ENCODE results near the gene HAL.

Gene HAL, protein sequence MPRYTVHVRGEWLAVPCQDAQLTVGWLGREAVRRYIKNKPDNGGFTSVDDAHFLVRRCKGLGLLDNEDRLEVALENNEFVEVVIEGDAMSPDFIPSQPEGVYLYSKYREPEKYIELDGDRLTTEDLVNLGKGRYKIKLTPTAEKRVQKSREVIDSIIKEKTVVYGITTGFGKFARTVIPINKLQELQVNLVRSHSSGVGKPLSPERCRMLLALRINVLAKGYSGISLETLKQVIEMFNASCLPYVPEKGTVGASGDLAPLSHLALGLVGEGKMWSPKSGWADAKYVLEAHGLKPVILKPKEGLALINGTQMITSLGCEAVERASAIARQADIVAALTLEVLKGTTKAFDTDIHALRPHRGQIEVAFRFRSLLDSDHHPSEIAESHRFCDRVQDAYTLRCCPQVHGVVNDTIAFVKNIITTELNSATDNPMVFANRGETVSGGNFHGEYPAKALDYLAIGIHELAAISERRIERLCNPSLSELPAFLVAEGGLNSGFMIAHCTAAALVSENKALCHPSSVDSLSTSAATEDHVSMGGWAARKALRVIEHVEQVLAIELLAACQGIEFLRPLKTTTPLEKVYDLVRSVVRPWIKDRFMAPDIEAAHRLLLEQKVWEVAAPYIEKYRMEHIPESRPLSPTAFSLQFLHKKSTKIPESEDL
- total RNA-seq: 0.67 to 2.6 (median 1.1) reads per million in 9 experiments

- Mint-ChIP-seq H3K9me3 (no peaks in the 10 kb centered on the region), H3K4me3 (no peak within 1 kb of the TSS), H3K27me3 (no peaks in the 10 kb centered on the region), H3K4me1 (ENCODE audit: low read depth in 2 of 2) (peaks cover 6 to 8% of the 10 kb centered on the region in 2 donors), H3K36me3 (ENCODE audit: insufficient read depth) (peaks cover 13% of the 10 kb centered on the region), H3K27ac (peak within 1 kb of the TSS in 1 of 2 donors; percentile 39)
- DNase-seq (no peak), ATAC-seq (replicated peaks) (no peak)
Measured at GRCh38 chr12:95996034-95996658, at the start of gene HAL. Gene HAL (minus strand): TSS chr12:95996344. CDS start chr12:95995910, 434 bp downstream.

DNA sequence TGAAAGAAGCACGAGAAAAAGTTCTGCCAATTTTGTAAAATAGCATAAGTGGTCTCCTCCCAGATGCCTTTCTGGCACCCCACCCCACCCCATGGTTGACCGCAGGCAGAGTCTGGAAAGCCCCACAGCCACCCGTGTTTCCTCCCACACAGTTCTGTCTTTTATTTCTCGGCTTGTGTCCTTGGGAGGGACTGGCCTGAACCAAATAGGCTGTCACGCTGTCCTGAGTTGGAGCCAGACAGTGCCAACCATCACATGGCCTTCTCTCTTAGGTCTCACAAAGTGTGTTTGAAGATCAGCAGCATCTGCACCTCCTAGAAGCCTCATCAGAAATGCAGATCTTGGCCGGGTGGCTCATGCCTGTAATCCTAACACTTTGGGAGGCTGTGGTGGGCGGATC lies 49.4 kb upstream of the HAL start:
- ATAC-seq (replicated peaks) (peak; percentile 86), DNase-seq (peak; percentile 20 to 26 (median 23))
- peaks cover 0 to 4% of the 10 kb centered on the region in 2 donors for H3K9me3 Mint-ChIP-seq
- peak overlapping the region; percentile 29 to 39 for H3K27ac Mint-ChIP-seq
- no peak overlapping the region for H3K4me3 Mint-ChIP-seq
- no peaks in the 10 kb centered on the region for H3K36me3 Mint-ChIP-seq (ENCODE audit: insufficient read depth)
- no peaks in the 10 kb centered on the region for H3K27me3 Mint-ChIP-seq
- H3K4me1 Mint-ChIP-seq (ENCODE audit: low read depth in 2 of 2): peaks cover 25 to 29% of the 10 kb centered on the region in 2 donors

GRCh38 chr12:96044943-96045290 lies 48.8 kb upstream of the HAL start:
- no peaks in the 10 kb centered on the region for H3K9me3 Mint-ChIP-seq
- ATAC-seq (replicated peaks) (no peak), DNase-seq (no peak)
- no peaks in the 10 kb centered on the region for H3K36me3 Mint-ChIP-seq (ENCODE audit: insufficient read depth)
- H3K27ac Mint-ChIP-seq: peak overlapping the region; percentile 29
- no peaks in the 10 kb centered on the region for H3K27me3 Mint-ChIP-seq
- H3K4me3 Mint-ChIP-seq: peak overlapping the region in 1 of 2 donors; percentile 56
- H3K4me1 Mint-ChIP-seq (ENCODE audit: low read depth in 2 of 2): peaks cover 25 to 29% of the 10 kb centered on the region in 2 donors

DNA sequence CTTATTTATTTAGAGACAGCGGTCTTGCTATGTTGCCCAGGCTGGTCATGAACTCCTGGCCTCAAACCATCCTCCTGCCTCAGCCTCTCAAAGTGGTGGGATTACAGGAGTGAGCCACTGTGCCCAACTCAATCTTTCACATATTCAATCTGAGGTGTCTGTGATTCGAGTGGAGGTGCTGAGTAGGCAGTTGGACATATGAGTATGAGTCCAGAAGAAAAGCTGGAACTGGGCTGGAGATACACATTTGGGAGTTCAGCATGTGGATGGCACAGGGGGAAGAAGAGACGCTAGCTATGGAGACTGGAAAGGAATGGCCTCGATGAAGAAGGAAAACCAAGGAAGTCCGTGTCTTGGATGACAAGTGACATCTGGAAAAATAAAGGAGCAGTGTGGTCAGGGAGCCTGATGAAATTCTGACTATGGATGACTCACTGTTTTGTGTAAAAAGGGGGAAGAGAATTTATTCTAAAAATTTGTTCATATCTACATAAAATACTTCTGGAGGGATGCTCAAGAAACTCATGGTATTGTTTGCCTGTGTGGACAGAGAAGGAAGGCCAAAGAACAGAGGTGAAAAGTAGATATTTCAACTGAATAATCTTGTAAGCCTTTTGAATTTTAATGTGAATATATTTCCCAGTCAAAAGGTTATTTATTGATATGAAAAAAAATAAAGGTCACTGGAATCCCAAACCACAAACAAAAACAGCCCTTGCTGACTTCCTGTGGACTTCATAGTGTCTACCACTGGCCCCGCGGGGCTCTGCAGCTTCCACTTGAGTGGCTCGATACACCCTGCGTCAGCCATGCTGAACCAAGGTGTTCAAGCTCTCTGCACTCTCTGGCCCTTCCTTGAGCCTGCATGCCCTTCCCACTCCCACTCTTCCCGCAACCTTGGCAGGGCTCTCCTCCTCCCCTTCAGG lies 48.1 kb upstream of the HAL start:
- Mint-ChIP-seq H3K27ac (peak overlapping the region; percentile 29), H3K4me1 (ENCODE audit: low read depth in 2 of 2) (peaks cover 25 to 29% of the 10 kb centered on the region in 2 donors), H3K27me3 (no peaks in the 10 kb centered on the region), H3K9me3 (no peaks in the 10 kb centered on the region), H3K36me3 (ENCODE audit: insufficient read depth) (no peaks in the 10 kb centered on the region), H3K4me3 (peak overlapping the region in 1 of 2 donors; percentile 56)
- ATAC-seq (replicated peaks) (no peak), DNase-seq (no peak)

- no peaks in the 10 kb centered on the region for H3K27me3 Mint-ChIP-seq
- no peaks in the 10 kb centered on the region for H3K9me3 Mint-ChIP-seq
- DNase-seq: no peak
- H3K4me1 Mint-ChIP-seq (ENCODE audit: low read depth in 2 of 2): peaks cover 8 to 10% of the 10 kb centered on the region in 2 donors
- ATAC-seq (replicated peaks): no peak
- no peaks in the 10 kb centered on the region for H3K36me3 Mint-ChIP-seq (ENCODE audit: insufficient read depth)
- H3K4me3 Mint-ChIP-seq: no peak overlapping the region
- no peak overlapping the region for H3K27ac Mint-ChIP-seq
Measured at GRCh38 chr12:96041181-96041580, 45.0 kb upstream of the HAL start.

DNA sequence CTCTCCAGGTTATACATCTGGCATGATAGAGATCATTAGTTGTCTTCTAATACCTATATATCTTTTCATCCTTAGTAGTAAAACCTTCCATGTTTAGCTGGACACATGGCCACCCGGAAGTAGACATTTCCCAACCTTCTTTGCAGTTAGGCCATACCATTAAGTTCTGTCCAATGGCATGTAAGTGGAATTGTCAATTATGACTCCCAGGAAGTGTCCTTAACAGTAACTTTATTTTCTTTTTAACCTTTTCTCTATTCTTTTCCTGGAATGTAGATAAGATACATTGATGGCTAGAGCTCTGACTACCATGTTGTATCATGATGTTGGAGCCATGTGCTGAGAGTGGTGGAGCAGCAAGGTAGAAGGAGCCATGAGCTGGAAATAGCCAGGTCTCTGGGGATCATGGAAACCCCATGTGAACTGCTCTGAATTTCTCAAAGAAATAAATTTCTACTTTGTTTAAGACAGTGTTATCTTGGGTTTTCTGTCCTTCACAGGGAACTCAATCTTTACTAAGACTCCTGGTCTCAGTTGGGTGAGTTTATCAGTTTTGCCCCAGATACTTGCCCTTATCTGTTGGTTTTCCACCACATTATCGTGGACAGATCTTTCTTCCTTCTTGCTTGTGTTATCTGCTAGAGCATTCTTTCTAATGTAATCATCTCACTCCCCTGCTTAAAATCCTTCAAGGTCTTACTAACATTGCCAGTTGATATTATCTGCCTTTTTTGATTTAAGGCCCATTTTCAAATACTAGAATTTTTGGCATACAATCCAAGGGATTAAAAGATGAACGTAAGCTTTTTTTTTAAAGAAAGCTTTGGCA lies 44.4 kb upstream of the HAL start:
- no peak overlapping the region for H3K27ac Mint-ChIP-seq
- no peaks in the 10 kb centered on the region for H3K36me3 Mint-ChIP-seq (ENCODE audit: insufficient read depth)
- no peak overlapping the region for H3K4me3 Mint-ChIP-seq
- H3K4me1 Mint-ChIP-seq (ENCODE audit: low read depth in 2 of 2): peaks cover 7 to 10% of the 10 kb centered on the region in 2 donors
- ATAC-seq (replicated peaks) (no peak), DNase-seq (no peak)
- no peaks in the 10 kb centered on the region for H3K9me3 Mint-ChIP-seq
- no peaks in the 10 kb centered on the region for H3K27me3 Mint-ChIP-seq

DNA sequence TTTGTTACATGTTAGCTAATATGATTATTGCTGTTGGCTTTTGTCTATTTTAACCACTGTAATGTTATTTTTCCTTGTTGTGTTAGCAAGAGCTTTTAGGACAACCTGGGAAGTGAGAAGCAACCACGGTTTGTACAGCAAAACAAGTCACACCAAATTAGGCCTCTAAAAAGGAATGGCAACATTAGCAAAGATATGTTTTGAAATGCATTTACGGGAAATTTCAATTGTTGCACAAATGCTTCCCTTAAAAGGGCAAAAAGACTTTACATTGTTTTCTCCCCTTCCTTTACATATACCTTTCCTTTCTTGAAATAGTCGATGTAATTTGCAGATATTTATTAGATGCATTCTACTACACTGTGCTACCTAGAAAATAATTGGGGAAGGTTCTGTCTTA lies 43.4 kb upstream of the HAL start:
- no peak overlapping the region for H3K27ac Mint-ChIP-seq
- ATAC-seq (replicated peaks): no peak

DNA sequence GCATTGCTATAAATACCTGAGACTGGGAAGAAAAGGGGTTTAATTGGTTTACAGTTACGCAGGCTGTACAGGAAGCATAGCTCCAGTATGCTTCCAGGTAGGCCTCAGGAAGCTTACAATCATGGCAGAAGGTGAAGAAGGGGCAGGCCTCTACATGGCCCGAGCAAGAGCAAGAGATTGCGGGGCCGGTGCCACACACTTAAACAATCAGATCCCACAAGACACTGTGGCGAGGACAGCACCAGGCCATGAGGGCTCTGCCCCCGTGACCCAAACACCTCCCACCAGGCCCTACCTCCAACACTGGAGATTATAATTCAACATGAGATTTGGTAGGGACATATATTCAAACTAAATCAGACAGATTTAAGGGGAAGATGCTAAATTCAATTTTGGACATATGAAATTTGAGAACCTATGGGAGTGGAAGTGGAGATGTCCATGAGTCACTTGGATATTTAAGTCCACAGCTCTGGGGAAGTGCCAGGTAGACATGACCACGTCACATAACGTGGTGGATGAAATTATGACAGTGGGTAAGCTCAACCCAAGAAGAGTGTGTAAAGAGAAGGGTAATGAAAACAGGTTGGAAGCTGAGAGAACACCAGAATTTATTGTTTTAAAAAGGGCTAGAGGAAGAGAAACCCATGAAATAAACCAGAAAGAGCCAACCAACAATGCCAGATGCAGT lies 40.8 kb upstream of the HAL start:
- peaks cover 0 to 1% of the 10 kb centered on the region in 2 donors for H3K4me1 Mint-ChIP-seq (ENCODE audit: low read depth in 2 of 2)
- H3K27me3 Mint-ChIP-seq: no peaks in the 10 kb centered on the region
- no peaks in the 10 kb centered on the region for H3K9me3 Mint-ChIP-seq
- H3K4me3 Mint-ChIP-seq: no peak overlapping the region
- H3K27ac Mint-ChIP-seq: no peak overlapping the region
- no peaks in the 10 kb centered on the region for H3K36me3 Mint-ChIP-seq (ENCODE audit: insufficient read depth)
- DNase-seq (no peak), ATAC-seq (replicated peaks) (no peak)

More for the DNA sequence above, 43.4 kb upstream of the HAL start:
- Mint-ChIP-seq H3K36me3 (ENCODE audit: insufficient read depth) (no peaks in the 10 kb centered on the region), H3K4me3 (no peak overlapping the region), H3K4me1 (ENCODE audit: low read depth in 2 of 2) (peaks cover 3 to 5% of the 10 kb centered on the region in 2 donors), H3K9me3 (no peaks in the 10 kb centered on the region), H3K27me3 (no peaks in the 10 kb centered on the region)
- DNase-seq: no peak

DNA sequence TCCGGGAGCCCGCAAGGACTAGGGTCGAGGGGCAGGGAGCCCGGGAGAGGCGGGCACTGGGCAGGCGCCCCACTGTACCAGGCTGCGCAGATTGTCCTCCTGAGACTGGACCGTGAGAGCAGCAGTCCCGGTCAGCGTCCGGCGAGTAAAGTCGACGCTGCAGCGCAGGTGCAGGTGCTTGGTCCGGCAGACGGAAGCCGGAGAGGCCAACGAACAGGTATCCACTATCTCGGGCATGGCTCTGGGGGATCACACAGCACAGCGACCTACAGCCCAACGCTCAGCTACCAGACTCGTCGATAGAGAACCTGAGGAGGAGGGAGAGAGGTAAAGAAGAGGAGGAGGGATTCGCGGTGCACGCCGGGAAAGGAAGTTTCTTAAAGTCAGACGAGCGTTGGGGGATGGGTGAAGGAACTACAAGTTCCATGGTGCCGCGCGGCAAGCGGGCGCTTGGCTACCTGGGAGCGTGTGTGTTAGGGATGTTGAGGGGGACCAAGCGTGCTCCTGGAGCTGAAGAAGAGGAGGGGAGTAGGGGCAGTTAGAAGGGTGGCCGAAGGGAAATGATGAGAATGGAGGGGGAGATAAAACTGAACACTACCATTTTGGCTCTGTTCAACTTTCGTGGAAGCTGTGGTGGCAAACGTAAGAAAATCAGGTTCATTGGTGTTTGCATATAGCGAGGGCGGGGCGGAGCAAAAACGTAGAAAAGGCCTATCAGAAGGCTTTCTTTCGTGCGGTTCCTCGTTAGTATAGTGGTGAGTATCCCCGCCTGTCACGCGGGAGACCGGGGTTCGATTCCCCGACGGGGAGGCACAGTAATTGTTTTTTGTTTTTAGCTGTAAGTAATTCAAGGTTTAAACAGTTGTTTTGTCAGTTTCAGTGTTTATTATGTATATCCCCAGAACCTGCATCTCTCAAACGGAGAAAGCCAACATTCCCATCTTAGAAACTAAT lies 39.4 kb upstream of the HAL start, which contains the start of gene LTA4H:
LTA4H (minus strand) TSS at position 305 of the 954 bp plus-strand sequence; CDS start at position 237, 68 bp downstream.
- no peak within 1 kb of the TSS for H3K27ac Mint-ChIP-seq
- no peaks in the 10 kb centered on the region for H3K36me3 Mint-ChIP-seq (ENCODE audit: insufficient read depth)
- peak; percentile 93 for ATAC-seq (replicated peaks)
- H3K4me3 Mint-ChIP-seq: no peak within 1 kb of the TSS
- DNase-seq: peak; percentile 95 to 98 (median 97)
- no peaks in the 10 kb centered on the region for H3K27me3 Mint-ChIP-seq
- H3K4me1 Mint-ChIP-seq (ENCODE audit: low read depth in 2 of 2): peaks cover 0 to 1% of the 10 kb centered on the region in 2 donors
- no peaks in the 10 kb centered on the region for H3K9me3 Mint-ChIP-seq

- no peaks in the 10 kb centered on the region for H3K9me3 Mint-ChIP-seq
- DNase-seq (no peak), ATAC-seq (replicated peaks) (no peak)
- H3K4me1 Mint-ChIP-seq (ENCODE audit: low read depth in 2 of 2): peaks cover 1 to 6% of the 10 kb centered on the region in 2 donors
- no peak overlapping the region for H3K4me3 Mint-ChIP-seq
- H3K36me3 Mint-ChIP-seq (ENCODE audit: insufficient read depth): no peaks in the 10 kb centered on the region
- no peak overlapping the region for H3K27ac Mint-ChIP-seq
- H3K27me3 Mint-ChIP-seq: no peaks in the 10 kb centered on the region
Measured at GRCh38 chr12:96034621-96035282, 38.6 kb upstream of the HAL start.

Data from effector memory CD8-positive, alpha-beta T cell (primary cell).